Measurements from ENCODE around the gene CYBB. TPM values are rescaled to one million over a fixed set of nuclear protein-coding genes. Genes with fewer than 3 reads are reported as not detected.
A peak's percentile ranks its signal among the peaks of the same experiment; 100 is the strongest.
"Not testable (repeated sequence)": the region's sequence is repeated elsewhere in the genome, so short reads cannot be mapped to it uniquely, and the experiment has no call there.

Gene CYBB
- total RNA-seq (2014; rRNA removed; shearing (Covaris generic)): not detected in 2 replicates

DNA sequence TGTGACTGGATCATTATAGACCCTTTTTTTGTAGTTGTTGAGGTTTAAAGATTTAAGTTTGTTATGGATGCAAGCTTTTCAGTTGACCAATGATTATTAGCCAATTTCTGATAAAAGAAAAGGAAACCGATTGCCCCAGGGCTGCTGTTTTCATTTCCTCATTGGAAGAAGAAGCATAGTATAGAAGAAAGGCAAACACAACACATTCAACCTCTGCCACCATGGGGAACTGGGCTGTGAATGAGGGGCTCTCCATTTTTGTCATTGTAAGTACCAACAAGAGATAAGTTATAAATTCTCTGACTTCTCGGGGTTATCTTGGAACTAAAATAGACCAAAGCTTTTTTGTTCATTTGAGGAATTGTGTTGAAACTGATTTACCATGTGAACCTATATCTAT is at the start of gene CYBB:
CYBB (plus strand) TSS at position 203 of the 400 bp plus-strand sequence; CDS start at position 222, 19 bp downstream.
- DNase-seq (ENCODE audit: low spot score): no peak
- in situ Hi-C loops (cut with HindIII; ENCODE audit: low sequenced_read_pairs): no loop called here

DNA sequence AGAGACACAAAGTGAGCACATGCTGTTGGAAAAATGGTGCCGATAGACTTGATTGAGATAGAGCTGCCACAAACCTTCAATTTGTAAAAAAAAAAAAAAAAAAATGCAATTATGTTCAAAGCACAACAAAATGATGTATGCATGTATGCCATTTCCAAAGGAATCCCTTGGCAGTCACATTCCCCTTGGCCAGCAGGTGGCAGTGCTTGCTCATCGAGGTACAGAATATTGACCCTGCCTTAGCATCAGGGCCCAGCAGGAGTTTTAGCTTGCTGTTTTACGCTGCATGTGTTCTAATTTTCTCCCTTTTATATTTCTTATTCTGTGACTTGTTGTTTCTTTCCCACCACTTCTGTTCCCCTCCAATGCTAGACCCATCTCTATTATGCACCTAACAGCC is 34.5 kb upstream of the CYBB start:
- DNase-seq (ENCODE audit: low spot score): peak; percentile 67
- in situ Hi-C loops (cut with HindIII; ENCODE audit: low sequenced_read_pairs): no loop called here

DNA sequence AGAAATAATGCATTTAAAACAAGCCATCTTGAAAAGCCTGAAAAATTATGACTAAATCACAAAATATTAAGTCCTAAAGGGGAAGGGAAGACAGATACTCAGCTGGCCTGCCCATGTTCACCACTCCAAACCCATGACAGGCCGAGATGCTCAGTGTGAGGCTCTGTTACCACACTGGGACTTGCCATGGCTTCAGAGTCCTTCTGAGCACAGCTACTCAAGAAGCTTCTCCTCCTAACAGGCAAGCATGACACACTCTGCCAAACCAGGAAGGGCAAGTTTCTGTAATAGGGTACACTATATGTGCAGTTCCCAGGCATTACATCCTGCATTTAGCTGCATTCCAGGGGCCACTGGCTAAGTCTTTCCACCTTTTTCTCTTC is 34.0 kb upstream of the CYBB start:
- peak; percentile 3 for DNase-seq (ENCODE audit: low spot score)
- in situ Hi-C loops (cut with HindIII; ENCODE audit: low sequenced_read_pairs): no loop called here

DNA sequence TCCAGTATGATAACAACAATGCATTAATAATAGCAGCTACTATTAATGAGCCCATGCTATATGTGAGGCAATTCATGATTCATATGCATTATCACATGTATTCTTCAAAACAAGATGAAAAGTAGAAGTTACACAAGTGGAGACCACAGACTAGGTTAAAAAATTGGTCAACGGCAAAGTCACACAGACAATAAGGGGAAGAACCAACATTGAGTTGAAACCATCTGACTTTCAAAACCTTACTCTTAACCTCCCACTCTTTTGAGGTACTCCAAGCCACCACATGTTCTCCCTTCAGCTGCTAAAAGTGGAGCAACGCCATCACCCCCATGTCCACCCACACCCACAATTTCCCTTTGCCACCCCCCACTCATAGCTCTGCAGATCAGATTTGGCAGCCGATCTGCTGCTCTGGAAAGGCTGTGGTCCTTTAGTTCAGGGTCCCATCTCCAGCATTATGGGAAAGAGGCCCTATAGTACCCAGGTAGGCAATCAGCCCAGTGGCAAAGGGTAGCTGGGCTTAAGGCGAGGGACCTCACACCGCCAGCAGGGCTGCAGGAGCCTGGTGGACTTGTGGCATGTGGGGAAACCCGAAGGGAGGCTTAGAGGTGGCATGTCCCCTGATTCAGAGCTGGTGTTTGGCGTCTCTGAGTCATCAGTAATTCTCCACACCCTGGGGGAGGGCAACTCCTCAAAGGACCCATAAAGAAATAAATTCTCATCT is 33.5 kb upstream of the CYBB start:
- no peak for DNase-seq (ENCODE audit: low spot score)
- in situ Hi-C loops (cut with HindIII; ENCODE audit: low sequenced_read_pairs): no loop called here

DNA sequence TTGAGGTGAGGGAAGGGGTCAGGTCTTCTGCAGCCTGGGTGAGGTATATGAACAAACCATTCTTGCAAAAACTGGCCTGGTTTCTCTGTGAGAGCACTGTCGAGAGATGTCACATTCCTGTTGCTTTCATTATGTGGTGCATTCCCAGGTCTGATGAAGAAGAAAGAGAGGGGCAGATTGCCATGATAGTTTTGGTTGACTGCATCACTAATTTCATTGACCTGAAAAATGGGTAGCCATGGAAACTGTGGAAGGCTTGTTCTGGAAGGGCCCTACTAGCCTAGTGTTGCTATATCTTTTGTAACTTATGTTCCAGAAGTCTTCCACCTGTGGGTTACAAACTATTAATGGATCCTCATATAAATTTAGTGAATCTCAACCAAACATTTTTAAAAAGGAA is 32.9 kb upstream of the CYBB start:
- peak; percentile 59 for DNase-seq (ENCODE audit: low spot score)
- in situ Hi-C loops (cut with HindIII; ENCODE audit: low sequenced_read_pairs): no loop called here

DNA sequence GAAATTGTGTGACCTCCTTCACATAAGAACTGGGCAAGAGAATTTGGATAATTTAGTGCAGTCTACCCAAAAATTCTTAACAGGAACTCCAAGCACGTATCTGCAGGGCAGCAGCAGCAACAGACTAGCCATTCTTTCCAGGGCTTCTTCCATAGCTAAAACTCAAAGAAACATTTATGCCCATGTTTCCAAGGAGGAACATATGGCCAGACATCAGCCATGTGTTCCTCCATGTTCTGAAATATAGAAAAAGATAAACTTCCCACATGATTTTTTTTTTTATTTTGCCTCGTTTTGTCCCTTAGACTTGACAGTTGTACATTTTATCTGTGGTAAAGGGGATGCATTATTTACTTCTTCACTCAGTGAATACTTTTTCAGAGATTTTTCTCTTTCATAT is 27.6 kb upstream of the CYBB start:
- DNase-seq (ENCODE audit: low spot score): no peak
- in situ Hi-C loops (cut with HindIII; ENCODE audit: low sequenced_read_pairs): no loop called here

DNA sequence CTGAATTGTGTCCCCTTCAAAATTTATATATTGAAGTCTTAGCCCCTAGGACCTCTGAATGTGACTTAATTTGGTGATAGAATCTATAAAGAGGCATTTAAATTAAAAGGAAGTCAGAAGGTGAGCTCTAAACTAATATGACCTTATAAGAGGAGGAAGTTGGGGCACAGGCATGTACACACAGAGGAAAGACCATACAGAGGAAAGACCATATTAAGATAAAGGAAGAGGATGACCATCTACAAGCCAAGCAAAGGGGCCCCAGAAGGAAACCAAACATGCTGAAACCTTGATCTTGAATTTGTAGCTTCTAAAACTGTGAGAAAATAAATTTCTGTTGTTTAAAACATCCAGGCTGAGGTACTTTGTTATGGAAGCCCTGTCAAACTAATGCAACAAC is 26.9 kb upstream of the CYBB start:
- no peak for DNase-seq (ENCODE audit: low spot score)
- in situ Hi-C loops (cut with HindIII; ENCODE audit: low sequenced_read_pairs): no loop called here

DNA sequence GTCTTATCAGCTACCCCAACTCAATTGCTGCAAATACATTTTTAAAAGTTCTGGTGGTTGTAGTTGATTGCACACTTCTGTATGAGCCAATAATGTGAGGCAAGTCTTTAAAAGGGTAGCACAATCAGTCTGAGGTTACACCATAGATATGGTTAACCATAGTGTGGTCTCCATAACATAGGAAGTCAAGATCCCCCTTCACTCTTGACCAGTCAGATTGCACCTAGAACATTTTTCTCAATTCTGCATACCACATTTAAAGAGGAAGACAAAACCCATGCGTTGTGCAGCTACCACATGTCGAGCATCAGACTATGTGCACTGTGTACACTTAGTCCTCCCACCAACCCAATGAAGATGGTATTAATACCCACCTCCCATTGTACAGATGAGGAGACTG is 26.5 kb upstream of the CYBB start:
- in situ Hi-C loops (cut with HindIII; ENCODE audit: low sequenced_read_pairs): no loop called here
- no peak for DNase-seq (ENCODE audit: low spot score)

DNA sequence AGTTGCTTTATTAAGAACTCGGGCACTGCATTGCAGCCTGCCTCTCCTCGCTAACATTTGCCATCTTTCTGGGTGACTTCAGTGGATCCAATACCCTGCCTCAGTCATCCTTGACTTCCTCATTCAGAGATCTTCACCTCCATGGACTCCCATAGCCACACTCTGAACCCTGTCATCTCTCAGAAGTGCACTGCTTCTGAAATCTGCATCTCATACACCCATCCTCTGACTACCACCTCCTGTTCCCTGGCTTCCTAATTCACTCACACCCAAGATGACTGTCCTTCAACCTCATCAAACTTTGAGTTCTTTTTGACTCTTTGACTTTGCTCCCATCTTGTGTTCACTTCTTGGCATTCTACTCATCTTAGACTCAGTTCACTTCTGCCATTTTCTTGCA is 25.3 kb upstream of the CYBB start:
- DNase-seq (ENCODE audit: low spot score): no peak
- in situ Hi-C loops (cut with HindIII; ENCODE audit: low sequenced_read_pairs): no loop called here

DNA sequence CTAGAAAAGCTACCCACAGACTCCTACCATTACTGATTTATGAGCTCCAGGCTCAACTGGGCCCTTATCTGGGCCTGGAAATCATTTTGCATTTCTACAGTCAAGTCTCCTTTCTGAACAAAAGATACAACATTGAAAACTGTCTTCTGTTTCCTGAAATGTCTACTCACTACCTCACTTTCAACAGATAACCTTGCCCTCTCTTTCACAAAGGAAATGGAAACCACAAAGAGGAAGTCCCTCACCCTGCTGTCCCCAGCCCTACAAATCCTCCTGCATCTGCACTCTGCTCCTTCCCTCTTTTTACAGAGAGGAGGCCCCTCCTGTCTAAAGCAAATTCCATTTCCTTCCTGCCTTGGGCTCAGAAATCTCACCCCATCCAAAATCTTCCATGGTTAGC is 24.8 kb upstream of the CYBB start:
- DNase-seq (ENCODE audit: low spot score): no peak
- in situ Hi-C loops (cut with HindIII; ENCODE audit: low sequenced_read_pairs): no loop called here

DNA sequence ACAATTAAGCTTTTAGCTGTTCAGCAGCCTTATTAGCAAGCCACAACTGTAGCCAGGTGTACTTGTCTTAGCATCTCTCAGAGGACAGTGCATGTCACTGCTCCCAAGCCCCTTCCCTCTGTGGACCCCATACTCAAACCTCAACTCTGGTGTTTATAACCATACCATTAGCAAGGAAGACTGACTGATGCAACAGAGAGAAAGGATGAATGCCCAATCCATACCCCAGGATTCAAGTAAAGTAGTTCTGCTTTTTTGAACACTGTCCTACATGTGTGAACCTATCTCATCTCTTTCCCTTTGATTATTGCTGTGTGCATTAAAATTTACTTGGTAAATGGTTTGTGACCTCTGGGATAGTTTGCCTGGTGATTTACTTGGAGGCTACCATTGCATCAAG is 22.8 kb upstream of the CYBB start:
- DNase-seq (ENCODE audit: low spot score): no peak
- in situ Hi-C loops (cut with HindIII; ENCODE audit: low sequenced_read_pairs): no loop called here

DNA sequence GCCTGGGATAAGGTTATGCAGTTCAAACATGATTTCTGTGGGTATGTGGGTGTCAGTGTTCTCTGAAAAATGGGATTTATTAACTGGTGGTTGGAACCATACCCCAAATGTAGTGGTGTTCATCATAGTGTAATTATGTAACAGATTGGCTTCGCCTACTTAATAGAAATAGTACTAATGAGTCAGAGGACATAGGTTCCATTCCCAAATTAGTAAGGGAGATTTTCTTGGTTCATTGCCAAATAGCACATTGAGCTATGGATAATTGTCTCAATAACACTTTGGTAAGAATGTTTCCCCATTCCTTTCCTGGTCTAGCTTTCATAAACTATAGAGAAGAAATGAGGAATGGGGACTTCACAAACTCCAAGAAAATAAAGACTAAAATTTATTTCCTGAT is 20.5 kb upstream of the CYBB start:
- DNase-seq (ENCODE audit: low spot score): no peak
- in situ Hi-C loops (cut with HindIII; ENCODE audit: low sequenced_read_pairs): no loop called here

DNA sequence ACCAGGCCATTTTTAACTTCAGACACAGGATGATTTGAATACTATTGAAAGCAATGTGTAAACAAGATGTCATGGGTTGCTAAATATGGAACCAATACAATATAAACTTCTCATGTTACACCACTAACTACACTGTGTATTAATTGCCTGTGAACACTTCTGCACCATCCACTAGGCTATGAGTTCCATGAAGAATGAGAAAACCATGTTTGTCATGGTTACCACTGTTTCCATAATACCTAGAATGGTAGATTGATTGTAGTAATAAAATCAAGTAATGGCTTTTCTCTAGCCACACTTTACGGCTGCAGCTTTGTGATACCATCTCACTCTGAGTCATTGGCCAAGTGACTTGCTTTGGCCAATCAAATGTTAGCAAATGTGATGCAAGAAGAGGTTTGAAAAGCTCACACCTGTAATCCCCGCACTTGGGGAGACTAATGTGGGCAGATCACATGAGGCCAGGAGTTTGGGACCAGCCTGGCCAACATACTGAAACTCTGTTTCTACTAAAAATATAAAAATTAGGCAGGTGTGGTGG is 19.9 kb upstream of the CYBB start:
- in situ Hi-C loops (cut with HindIII; ENCODE audit: low sequenced_read_pairs): no loop called here
- no peak for DNase-seq (ENCODE audit: low spot score)

DNA sequence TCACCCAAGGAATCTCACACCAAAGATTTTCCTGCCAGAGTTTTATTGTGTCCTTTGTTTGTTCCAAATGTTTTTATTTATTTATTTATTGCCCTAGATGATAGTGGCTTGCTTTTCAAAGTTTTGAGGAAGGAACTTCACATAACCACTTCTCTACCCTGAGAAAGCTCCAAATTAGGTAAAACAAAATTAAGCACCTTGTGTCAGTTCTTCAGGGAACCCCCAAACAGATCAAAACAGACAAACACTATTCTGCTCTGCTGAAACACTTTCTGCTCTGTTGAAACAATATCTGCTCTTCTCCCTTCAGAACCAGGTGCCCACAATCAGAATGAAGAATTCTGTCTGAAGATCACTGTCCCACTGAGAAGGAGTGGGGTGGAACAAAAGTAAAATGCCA is 16.5 kb upstream of the CYBB start:
- in situ Hi-C loops (cut with HindIII; ENCODE audit: low sequenced_read_pairs): no loop called here
- DNase-seq (ENCODE audit: low spot score): no peak

DNA sequence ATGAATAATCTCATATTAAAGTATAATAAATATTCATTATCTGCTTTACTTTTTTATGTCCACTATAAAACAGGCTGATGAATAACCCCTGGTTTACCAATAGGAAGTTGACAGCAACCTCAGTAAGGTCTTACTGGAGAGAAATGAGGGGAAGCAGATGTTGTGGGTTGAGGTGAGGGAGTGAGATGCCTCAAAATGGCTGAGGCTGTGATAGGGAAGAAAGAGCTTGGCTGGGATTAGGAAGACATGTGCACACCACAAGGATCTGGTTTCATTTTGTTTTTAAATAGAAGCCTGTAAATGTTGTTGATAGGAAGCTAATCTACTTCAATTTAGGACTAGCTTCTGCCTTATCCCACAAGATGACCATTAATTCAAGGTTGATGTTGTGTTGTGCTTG is 14.4 kb upstream of the CYBB start:
- DNase-seq (ENCODE audit: low spot score): no peak
- in situ Hi-C loops (cut with HindIII; ENCODE audit: low sequenced_read_pairs): no loop called here

DNA sequence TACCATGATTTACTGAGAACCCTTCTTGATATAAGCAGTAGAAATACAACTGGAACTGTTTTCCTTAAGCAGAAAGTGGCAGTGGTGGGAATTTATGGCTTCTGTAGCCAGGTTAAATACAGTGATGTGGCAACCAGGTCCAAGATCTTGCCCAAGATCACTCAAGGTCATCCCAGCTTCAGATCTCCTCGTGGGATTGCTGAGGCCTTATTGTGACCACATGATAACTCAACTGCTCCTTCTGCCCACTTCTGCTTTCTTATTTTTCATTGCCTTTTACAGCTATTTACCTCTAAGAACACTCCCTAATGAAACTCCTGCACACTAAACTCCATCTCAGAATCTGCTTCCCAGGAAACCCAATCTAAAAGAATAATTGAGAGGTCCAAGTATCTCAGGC is 12.4 kb upstream of the CYBB start:
- no peak for DNase-seq (ENCODE audit: low spot score)
- in situ Hi-C loops (cut with HindIII; ENCODE audit: low sequenced_read_pairs): no loop called here

DNA sequence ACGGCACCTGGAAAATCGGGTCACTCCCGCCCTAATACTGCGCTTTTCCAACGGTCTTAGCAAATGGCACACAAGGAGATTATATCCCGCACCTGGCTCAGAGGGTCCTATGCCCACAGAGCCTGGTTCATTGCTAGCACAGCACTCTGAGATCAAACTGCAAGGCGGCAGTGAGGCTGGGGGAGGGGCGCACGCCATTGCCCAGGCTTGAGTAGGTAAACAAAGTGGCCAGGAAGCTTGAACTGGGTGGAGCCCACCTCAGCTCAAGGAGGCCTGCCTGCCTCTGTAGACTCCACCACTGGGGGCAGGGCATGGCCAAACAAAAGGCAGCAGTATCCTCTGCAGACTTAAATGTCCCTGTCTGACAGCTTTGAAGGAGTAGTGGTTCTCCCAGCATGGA is 11.0 kb upstream of the CYBB start:
- in situ Hi-C loops (cut with HindIII; ENCODE audit: low sequenced_read_pairs); DNase-seq (ENCODE audit: low spot score): not testable (repeated sequence)

DNA sequence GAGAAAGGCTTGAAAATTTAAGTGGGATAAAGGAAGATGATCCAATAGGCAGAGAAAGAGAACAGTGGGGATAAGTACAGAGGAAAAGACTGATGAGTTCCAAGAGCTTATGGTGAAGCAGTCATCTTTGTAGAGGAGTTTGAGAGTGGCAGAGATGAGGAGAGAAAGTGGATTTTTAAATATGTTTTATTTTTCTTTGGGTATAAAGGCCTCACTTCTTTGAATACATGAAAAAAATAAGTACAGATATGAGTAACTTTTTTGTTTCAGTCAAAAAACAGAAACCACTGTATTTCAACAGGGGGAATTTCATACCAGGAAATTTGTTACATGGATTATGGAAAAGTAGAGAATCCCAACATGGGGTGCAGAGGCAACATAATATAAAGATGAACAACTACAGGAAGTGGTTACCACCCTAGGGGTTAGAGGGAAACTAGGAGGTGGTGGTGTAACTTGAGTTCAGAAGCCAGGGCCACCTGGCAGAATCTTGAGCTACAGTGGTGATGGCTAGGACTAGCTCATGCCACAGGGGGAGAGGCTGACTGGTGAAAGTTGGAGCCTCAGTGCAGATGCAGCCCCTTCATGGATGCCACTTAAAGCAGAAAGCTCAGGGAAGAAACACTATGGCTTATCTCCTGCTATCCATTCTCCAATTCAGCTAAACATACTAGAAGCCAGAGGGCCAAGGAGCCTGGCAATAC is 3.4 kb upstream of the CYBB start:
- in situ Hi-C loops (cut with HindIII; ENCODE audit: low sequenced_read_pairs): no loop called here
- DNase-seq (ENCODE audit: low spot score): no peak

DNA sequence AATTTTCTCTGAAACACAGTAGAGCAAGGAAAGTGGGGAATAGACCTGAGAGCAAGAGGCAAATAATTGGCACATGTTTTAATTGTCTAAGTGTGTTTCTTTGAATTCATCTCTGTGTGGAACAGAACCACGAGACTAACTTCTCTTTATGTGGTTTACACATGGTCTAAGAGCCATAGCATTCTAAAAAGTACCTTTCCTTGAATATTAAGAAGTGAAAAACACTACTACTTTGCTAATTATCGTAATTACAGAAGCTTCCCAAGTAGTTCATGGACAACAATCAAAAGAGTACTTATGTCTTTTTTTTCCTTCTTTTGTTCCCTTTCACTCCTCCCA is 2.9 kb upstream of the CYBB start:
- in situ Hi-C loops (cut with HindIII; ENCODE audit: low sequenced_read_pairs): no loop called here

DNA sequence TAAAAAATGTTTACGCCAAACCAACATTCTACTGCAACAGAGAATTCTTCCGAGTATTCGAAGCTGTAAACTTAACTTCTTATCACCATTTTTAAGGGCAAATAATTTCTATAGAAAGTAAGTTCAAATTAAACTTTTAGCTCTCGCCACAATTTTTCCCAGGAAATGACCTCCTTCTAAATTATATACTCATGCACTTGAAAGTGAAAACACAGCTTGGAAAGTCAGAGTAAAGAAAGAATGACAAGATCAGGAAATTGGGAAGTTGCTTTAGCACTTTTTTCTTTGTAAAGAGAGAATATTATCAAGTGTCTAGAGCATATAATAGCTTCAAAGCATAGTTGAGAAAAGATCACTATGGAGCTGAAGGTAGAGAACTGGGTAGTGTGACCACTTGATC is 1.2 kb downstream of the CYBB start:
- in situ Hi-C loops (cut with HindIII; ENCODE audit: low sequenced_read_pairs): no loop called here
- DNase-seq (ENCODE audit: low spot score): no peak

More for the DNA sequence above, 2.9 kb upstream of the CYBB start:
- no peak for DNase-seq (ENCODE audit: low spot score)

DNA sequence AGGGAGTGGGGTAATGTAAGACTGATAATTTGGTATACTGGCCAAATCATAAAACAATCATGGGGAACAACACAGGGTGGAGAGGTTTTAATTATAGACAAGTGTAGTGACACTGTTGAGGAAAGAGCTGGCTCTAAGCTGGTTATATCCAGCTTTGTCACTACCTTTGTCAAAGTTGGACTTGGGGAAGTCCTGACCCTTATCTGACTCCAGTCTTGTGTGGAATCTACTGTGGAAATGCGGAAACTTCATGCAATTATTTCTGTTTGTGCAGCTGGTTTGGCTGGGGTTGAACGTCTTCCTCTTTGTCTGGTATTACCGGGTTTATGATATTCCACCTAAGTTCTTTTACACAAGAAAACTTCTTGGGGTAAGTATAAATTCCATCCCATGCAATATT is 2.0 kb downstream of the CYBB start:
- no peak for DNase-seq (ENCODE audit: low spot score)
- in situ Hi-C loops (cut with HindIII; ENCODE audit: low sequenced_read_pairs): no loop called here
